ENCODE data around the gene EIF2AK3. TPM values are rescaled to one million over a fixed set of nuclear protein-coding genes. Genes with fewer than 3 reads are reported as not detected.
A peak's percentile ranks its signal among the peaks of the same experiment; 100 is the strongest.

Gene EIF2AK3
- total RNA-seq, 1 donor from 2014 or later, result 27.1 TPM

- no peak overlapping the region for H3K9ac ChIP-seq (ENCODE audit: low read length)
- no peak overlapping the region for H2AFZ ChIP-seq (ENCODE audit: low read depth, low read length)
- no peak for DNase-seq (ENCODE audit: low read depth)
- H3K4me3 ChIP-seq (ENCODE audit: insufficient read depth, low read depth, low read length), result no peak overlapping the region
- H3K27ac ChIP-seq (ENCODE audit: low read depth, low read length), result no peak overlapping the region
- no peak overlapping the region for H3K4me2 ChIP-seq (ENCODE audit: low read length)
- H3K27me3 ChIP-seq (ENCODE audit: insufficient read depth, low read length), result no peaks in the 10 kb centered on the region
- no peak for TF ChIP-seq EZH2 (IDR thresholded peaks at IDR 0.05; ENCODE audit: insufficient read depth, low read length)
- TF ChIP-seq CTCF (IDR thresholded peaks at IDR 0.05; ENCODE audit: insufficient read depth, low read depth, low read length), result no peak
- Mint-ChIP-seq H3K4me1 (ENCODE audit: low read depth, unreplicated experiment) (no peaks in the 10 kb centered on the region), H3K9me3 (ENCODE audit: unreplicated experiment) (no peaks in the 10 kb centered on the region), H3K4me3 (ENCODE audit: unreplicated experiment) (no peak overlapping the region), H3K27ac (ENCODE audit: unreplicated experiment) (no peak overlapping the region), H3K36me3 (ENCODE audit: low read depth, unreplicated experiment) (no peaks in the 10 kb centered on the region), H3K27me3 (ENCODE audit: low read depth, unreplicated experiment) (no peaks in the 10 kb centered on the region)
- peaks cover 7% of the 10 kb centered on the region for H3K4me1 ChIP-seq (ENCODE audit: insufficient read depth, low read length)
- H3K9me3 ChIP-seq (ENCODE audit: insufficient read depth, low read depth, low read length), result no peaks in the 10 kb centered on the region
- no peaks in the 10 kb centered on the region for H3K36me3 ChIP-seq (ENCODE audit: insufficient read depth, low read length)
- FAIRE-seq, result no peak
- H3K79me2 ChIP-seq (ENCODE audit: insufficient read depth, low read length), result no peaks in the 10 kb centered on the region
- H4K20me1 ChIP-seq (ENCODE audit: insufficient read depth, low read length), result no peaks in the 10 kb centered on the region
Observed at GRCh38 chr2:88632569-88632968, 5.3 kb upstream of the EIF2AK3 start.

GRCh38 chr2:88628571-88628939 is 1.3 kb upstream of the EIF2AK3 start:
- TF ChIP-seq CTCF (IDR thresholded peaks at IDR 0.05; ENCODE audit: insufficient read depth, low read depth, low read length), result no peak
- no peak overlapping the region for H3K4me3 Mint-ChIP-seq (ENCODE audit: unreplicated experiment)
- no peak for FAIRE-seq

GRCh38 chr2:88627856-88628570 is 749 bp upstream of the EIF2AK3 start:
- Histone ChIP-seq H3K4me2 (ENCODE audit: low read length) (peak overlapping the region; percentile 85), H3K9ac (ENCODE audit: low read length) (peak overlapping the region; percentile 92), H3K9me3 (ENCODE audit: insufficient read depth, low read depth, low read length) (no peaks in the 10 kb centered on the region), H3K27ac (ENCODE audit: low read depth, low read length) (peak overlapping the region; percentile 99), H3K79me2 (ENCODE audit: insufficient read depth, low read length) (peaks cover 40% of the 10 kb centered on the region), H3K4me1 (ENCODE audit: insufficient read depth, low read length) (peaks cover 19% of the 10 kb centered on the region), H2AFZ (ENCODE audit: low read depth, low read length) (peak overlapping the region; percentile 82), H3K27me3 (ENCODE audit: insufficient read depth, low read length) (no peaks in the 10 kb centered on the region), H4K20me1 (ENCODE audit: insufficient read depth, low read length) (peaks cover 33% of the 10 kb centered on the region), H3K4me3 (ENCODE audit: insufficient read depth, low read depth, low read length) (peak overlapping the region; percentile 69), H3K36me3 (ENCODE audit: insufficient read depth, low read length) (no peaks in the 10 kb centered on the region)
- H3K36me3 Mint-ChIP-seq (ENCODE audit: low read depth, unreplicated experiment), result no peaks in the 10 kb centered on the region
- TF ChIP-seq CTCF (IDR thresholded peaks at IDR 0.05; ENCODE audit: insufficient read depth, low read depth, low read length) (no peak), EZH2 (IDR thresholded peaks at IDR 0.05; ENCODE audit: insufficient read depth, low read length) (no peak)
- H3K27ac Mint-ChIP-seq (ENCODE audit: unreplicated experiment), result no peak overlapping the region
- peaks cover 1% of the 10 kb centered on the region for H3K4me1 Mint-ChIP-seq (ENCODE audit: low read depth, unreplicated experiment)
- no peaks in the 10 kb centered on the region for H3K27me3 Mint-ChIP-seq (ENCODE audit: low read depth, unreplicated experiment)
- FAIRE-seq (peak; percentile 26), DNase-seq (ENCODE audit: low read depth) (peak; percentile 95)
- no peak overlapping the region for H3K4me3 Mint-ChIP-seq (ENCODE audit: unreplicated experiment)
- no peaks in the 10 kb centered on the region for H3K9me3 Mint-ChIP-seq (ENCODE audit: unreplicated experiment)

More at GRCh38 chr2:88628571-88628939, 1.3 kb upstream of the EIF2AK3 start:
- H3K4me3 ChIP-seq (ENCODE audit: insufficient read depth, low read depth, low read length), result no peak overlapping the region
- no peak overlapping the region for H2AFZ ChIP-seq (ENCODE audit: low read depth, low read length)
- H4K20me1 ChIP-seq (ENCODE audit: insufficient read depth, low read length), result peaks cover 27% of the 10 kb centered on the region
- peak overlapping the region; percentile 99 for H3K27ac ChIP-seq (ENCODE audit: low read depth, low read length)
- H3K27ac Mint-ChIP-seq (ENCODE audit: unreplicated experiment), result no peak overlapping the region
- no peaks in the 10 kb centered on the region for H3K27me3 Mint-ChIP-seq (ENCODE audit: low read depth, unreplicated experiment)
- peak overlapping the region; percentile 92 for H3K9ac ChIP-seq (ENCODE audit: low read length)
- H3K9me3 ChIP-seq (ENCODE audit: insufficient read depth, low read depth, low read length), result no peaks in the 10 kb centered on the region
- peak overlapping the region; percentile 85 for H3K4me2 ChIP-seq (ENCODE audit: low read length)
- no peaks in the 10 kb centered on the region for H3K36me3 ChIP-seq (ENCODE audit: insufficient read depth, low read length)
- no peak for DNase-seq (ENCODE audit: low read depth)
- H3K4me1 Mint-ChIP-seq (ENCODE audit: low read depth, unreplicated experiment), result no peaks in the 10 kb centered on the region
- H3K4me1 ChIP-seq (ENCODE audit: insufficient read depth, low read length), result peaks cover 19% of the 10 kb centered on the region
- no peaks in the 10 kb centered on the region for H3K27me3 ChIP-seq (ENCODE audit: insufficient read depth, low read length)
- no peaks in the 10 kb centered on the region for H3K36me3 Mint-ChIP-seq (ENCODE audit: low read depth, unreplicated experiment)
- no peaks in the 10 kb centered on the region for H3K9me3 Mint-ChIP-seq (ENCODE audit: unreplicated experiment)
- H3K79me2 ChIP-seq (ENCODE audit: insufficient read depth, low read length), result peaks cover 35% of the 10 kb centered on the region

All from astrocyte (in vitro differentiated cells and primary cell).